Activated CD4-positive, alpha-beta T cell treated with anti-CD3 and anti-CD28 coated beads, Interleukin-2, amount 50 U/mL, for 16 hours (primary cell): ENCODE data around the gene UBASH3B.
A peak's percentile ranks its signal among the peaks of the same experiment; 100 is the strongest.
"Not testable (repeated sequence)": the region's sequence is repeated elsewhere in the genome, so short reads cannot be mapped to it uniquely, and the experiment has no call there.

Experiments used
- DNase-seq: peaks from one replicate; pipeline ENCODE4 v3.0.0-alpha.2; 2020

UBASH3B gene

DNA sequence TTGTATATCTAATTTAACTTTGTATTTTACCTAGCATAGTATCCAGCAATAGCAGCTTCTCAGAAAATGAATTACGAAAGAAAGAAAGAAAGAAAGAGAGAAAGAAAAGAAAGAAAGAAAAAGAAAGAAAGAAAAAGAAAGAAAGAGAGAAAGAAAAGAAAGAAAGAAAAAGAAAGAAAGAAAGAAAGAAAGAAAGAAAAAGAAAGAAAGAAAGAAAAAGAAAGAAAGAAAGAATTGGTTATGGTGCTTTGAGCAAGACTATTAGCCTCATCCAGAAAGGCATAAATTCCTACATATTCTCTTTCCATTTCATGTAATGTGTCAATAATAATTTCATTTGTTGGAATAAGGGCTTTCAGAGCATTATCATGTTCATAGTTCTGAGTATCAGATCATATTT is 207.6 kb downstream of the UBASH3B start:
- not testable (repeated sequence) for DNase-seq

DNA sequence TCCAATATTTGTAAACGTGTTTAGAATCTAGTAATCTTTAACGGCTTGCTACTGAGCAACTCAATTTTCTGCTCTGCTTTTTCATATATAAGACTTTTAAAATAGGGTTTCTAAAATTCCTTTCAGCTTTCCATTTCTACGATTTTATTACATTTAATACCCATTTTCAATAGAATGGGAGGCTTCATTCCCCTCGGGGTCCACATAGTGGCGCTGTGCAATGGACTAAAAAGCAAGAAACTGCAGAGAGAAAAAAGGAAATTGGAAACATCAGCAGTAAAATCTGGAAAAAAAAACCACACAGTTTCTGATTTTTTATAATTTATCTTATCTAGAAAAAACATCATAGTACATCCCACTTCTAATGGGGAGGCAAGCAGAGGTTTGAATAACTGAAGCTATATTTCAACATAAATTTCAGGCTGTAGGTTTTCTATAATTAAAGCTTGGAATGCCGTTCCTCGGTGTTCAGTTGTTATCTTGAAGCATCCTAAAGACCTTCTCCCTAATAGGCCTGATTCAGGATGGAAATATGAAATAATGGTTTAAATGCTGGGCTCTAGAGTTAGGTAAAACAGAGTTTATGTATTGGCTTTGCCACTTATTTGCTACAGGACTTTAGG is 208.3 kb downstream of the UBASH3B start:
- peak; percentile 39 for DNase-seq
